HepG2 (cell line): ENCODE results near the gene MBD4.
"Not testable (repeated sequence)": the region's sequence is repeated elsewhere in the genome, so short reads cannot be mapped to it uniquely, and the experiment has no call there.

Source experiments
- HDAC6 ChIP-seq: fragments of 200-600 bp; sonication (generic); IDR thresholded peaks from 2 replicates; pipeline ENCODE4 v1.7.0; 2017; ENCODE audit warnings: mild to moderate bottlenecking, antibody characterized with exemption, low read length, low read depth
- KLF16 ChIP-seq, 2 experiments: sonication (generic) in 1 of 2; formaldehyde crosslinking in 1 of 2; IDR thresholded peaks; 2 replicates each; pipeline versions ENCODE4 v1.6.1 to v1.8.0; 2016 to 2023; ENCODE audit warnings: missing genetic modification reagents in 2 of 2, missing compliant biosample characterization in 1 of 2
- SALL2 ChIP-seq: sonication (generic); formaldehyde crosslinking; IDR thresholded peaks from 2 replicates; pipeline ENCODE4 v1.8.1; 2023; ENCODE audit warnings: mild to moderate bottlenecking, missing genetic modification reagents, inconsistent platforms
- ZBTB1 ChIP-seq: sonication (generic); formaldehyde crosslinking; IDR thresholded peaks from 2 replicates; pipeline ENCODE4 v1.4.0; 2020; ENCODE audit warnings: missing genetic modification reagents, borderline replicate concordance
- TF ChIP-seq, protein P1 (sequence below): sonication (generic); formaldehyde crosslinking; IDR thresholded peaks from 2 replicates; pipeline ENCODE4 v1.5.1; 2020; ENCODE audit warnings: mild to moderate bottlenecking, missing genetic modification reagents
- TF ChIP-seq, protein P2 (sequence below): sonication (generic); formaldehyde crosslinking; IDR thresholded peaks from 2 replicates; pipeline ENCODE4 v1.5.0; 2020; ENCODE audit warnings: mild to moderate bottlenecking, missing genetic modification reagents, moderate library complexity
- TF ChIP-seq, protein P3 (sequence below): IDR thresholded peaks from 2 replicates; pipeline ENCODE4 v1.6.1; 2012; ENCODE audit warnings: inconsistent platforms
- TF ChIP-seq, protein P4 (sequence below): sonication (generic); formaldehyde crosslinking; IDR thresholded peaks from 2 replicates; pipeline ENCODE4 v1.4.0; 2020; ENCODE audit warnings: mild to moderate bottlenecking, missing genetic modification reagents
- TF ChIP-seq, protein P5 (sequence below): sonication (generic); formaldehyde crosslinking; IDR thresholded peaks from 2 replicates; pipeline ENCODE4 v1.5.0; 2020; ENCODE audit warnings: missing genetic modification reagents
- TF ChIP-seq, protein P6 (sequence below), 2 experiments: sonication (generic) in 1 of 2; formaldehyde crosslinking in 1 of 2; IDR thresholded peaks; 2 replicates each; pipeline versions ENCODE4 v1.6.1 to v1.9.0; 2014 to 2022; ENCODE audit warnings: antibody characterized with exemption in 1 of 2, borderline replicate concordance in 1 of 2, inconsistent platforms in 1 of 2, low read depth in 1 of 2, missing genetic modification reagents in 1 of 2

DNA sequence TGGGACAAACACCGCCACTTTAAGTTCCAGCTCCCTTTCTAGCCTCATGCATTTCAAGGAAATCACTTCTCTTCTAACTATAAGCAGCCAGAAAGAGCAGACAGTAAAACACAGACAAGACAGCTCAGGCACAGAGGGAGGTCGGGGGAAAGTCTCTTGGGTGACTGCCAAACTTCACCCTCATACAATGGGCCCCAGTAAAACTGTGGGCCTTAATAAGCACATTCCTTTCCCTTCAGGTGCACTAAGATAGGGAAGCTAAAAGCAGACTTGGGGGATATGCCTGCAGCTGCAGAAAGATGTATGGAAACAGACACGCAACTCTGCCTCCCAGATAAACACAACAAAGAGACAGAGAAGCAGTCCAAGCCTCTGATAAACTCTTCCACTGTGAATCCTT is 26.5 kb downstream of the MBD4 start:
- not testable (repeated sequence) for TF ChIP-seq ZBTB1 (CRISPR knock-in tag); KLF16 (CRISPR knock-in tag; IDR thresholded peaks at IDR 0.05); HDAC6; SALL2 (CRISPR knock-in tag)
- TF ChIP-seq, protein P1, sequence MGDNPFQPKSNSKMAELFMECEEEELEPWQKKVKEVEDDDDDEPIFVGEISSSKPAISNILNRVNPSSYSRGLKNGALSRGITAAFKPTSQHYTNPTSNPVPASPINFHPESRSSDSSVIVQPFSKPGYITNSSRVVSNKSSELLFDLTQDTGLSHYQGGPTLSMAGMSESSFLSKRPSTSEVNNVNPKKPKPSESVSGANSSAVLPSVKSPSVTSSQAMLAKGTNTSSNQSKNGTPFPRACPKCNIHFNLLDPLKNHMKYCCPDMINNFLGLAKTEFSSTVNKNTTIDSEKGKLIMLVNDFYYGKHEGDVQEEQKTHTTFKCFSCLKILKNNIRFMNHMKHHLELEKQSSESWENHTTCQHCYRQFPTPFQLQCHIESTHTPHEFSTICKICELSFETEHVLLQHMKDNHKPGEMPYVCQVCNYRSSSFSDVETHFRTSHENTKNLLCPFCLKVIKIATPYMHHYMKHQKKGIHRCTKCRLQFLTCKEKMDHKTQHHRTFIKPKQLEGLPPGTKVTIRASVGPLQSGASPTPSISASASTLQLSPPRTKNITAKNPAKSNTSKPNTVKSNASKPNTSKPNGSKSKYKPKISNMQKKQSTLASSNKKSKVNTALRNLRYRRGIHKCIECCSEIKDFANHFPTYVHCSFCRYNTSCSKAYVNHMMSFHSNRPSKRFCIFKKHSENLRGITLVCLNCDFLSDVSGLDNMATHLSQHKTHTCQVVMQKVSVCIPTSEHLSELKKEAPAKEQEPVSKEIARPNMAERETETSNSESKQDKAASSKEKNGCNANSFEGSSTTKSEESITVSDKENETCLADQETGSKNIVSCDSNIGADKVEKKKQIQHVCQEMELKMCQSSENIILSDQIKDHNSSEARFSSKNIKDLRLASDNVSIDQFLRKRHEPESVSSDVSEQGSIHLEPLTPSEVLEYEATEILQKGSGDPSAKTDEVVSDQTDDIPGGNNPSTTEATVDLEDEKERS (CRISPR knock-in tag) = not testable (repeated sequence)
- TF ChIP-seq, protein P2, sequence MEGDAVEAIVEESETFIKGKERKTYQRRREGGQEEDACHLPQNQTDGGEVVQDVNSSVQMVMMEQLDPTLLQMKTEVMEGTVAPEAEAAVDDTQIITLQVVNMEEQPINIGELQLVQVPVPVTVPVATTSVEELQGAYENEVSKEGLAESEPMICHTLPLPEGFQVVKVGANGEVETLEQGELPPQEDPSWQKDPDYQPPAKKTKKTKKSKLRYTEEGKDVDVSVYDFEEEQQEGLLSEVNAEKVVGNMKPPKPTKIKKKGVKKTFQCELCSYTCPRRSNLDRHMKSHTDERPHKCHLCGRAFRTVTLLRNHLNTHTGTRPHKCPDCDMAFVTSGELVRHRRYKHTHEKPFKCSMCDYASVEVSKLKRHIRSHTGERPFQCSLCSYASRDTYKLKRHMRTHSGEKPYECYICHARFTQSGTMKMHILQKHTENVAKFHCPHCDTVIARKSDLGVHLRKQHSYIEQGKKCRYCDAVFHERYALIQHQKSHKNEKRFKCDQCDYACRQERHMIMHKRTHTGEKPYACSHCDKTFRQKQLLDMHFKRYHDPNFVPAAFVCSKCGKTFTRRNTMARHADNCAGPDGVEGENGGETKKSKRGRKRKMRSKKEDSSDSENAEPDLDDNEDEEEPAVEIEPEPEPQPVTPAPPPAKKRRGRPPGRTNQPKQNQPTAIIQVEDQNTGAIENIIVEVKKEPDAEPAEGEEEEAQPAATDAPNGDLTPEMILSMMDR (CRISPR knock-in tag) = not testable (repeated sequence)
- TF ChIP-seq, protein P3, sequence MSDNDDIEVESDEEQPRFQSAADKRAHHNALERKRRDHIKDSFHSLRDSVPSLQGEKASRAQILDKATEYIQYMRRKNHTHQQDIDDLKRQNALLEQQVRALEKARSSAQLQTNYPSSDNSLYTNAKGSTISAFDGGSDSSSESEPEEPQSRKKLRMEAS = not testable (repeated sequence)
- TF ChIP-seq, protein P4, sequence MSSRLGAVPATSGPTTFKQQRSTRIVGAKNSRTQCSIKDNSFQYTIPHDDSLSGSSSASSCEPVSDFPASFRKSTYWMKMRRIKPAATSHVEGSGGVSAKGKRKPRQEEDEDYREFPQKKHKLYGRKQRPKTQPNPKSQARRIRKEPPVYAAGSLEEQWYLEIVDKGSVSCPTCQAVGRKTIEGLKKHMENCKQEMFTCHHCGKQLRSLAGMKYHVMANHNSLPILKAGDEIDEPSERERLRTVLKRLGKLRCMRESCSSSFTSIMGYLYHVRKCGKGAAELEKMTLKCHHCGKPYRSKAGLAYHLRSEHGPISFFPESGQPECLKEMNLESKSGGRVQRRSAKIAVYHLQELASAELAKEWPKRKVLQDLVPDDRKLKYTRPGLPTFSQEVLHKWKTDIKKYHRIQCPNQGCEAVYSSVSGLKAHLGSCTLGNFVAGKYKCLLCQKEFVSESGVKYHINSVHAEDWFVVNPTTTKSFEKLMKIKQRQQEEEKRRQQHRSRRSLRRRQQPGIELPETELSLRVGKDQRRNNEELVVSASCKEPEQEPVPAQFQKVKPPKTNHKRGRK (CRISPR knock-in tag) = not testable (repeated sequence)
- TF ChIP-seq, protein P5, sequence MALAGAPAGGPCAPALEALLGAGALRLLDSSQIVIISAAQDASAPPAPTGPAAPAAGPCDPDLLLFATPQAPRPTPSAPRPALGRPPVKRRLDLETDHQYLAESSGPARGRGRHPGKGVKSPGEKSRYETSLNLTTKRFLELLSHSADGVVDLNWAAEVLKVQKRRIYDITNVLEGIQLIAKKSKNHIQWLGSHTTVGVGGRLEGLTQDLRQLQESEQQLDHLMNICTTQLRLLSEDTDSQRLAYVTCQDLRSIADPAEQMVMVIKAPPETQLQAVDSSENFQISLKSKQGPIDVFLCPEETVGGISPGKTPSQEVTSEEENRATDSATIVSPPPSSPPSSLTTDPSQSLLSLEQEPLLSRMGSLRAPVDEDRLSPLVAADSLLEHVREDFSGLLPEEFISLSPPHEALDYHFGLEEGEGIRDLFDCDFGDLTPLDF = not testable (repeated sequence)
- TF ChIP-seq, protein P6, sequence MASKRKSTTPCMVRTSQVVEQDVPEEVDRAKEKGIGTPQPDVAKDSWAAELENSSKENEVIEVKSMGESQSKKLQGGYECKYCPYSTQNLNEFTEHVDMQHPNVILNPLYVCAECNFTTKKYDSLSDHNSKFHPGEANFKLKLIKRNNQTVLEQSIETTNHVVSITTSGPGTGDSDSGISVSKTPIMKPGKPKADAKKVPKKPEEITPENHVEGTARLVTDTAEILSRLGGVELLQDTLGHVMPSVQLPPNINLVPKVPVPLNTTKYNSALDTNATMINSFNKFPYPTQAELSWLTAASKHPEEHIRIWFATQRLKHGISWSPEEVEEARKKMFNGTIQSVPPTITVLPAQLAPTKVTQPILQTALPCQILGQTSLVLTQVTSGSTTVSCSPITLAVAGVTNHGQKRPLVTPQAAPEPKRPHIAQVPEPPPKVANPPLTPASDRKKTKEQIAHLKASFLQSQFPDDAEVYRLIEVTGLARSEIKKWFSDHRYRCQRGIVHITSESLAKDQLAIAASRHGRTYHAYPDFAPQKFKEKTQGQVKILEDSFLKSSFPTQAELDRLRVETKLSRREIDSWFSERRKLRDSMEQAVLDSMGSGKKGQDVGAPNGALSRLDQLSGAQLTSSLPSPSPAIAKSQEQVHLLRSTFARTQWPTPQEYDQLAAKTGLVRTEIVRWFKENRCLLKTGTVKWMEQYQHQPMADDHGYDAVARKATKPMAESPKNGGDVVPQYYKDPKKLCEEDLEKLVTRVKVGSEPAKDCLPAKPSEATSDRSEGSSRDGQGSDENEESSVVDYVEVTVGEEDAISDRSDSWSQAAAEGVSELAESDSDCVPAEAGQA (IDR thresholded peaks at IDR 0.05; ENCODE audit: low read depth) = not testable (repeated sequence)
- TF ChIP-seq, protein P6 (CRISPR knock-in tag; IDR thresholded peaks at IDR 0.05; ENCODE audit: borderline replicate concordance) = not testable (repeated sequence)
